Epidermal melanocyte (primary cell): Measurements from ENCODE around the gene PTPRA.
"Not testable (repeated sequence)": the region's sequence is repeated elsewhere in the genome, so short reads cannot be mapped to it uniquely, and the experiment has no call there.

ENCODE experiments used
- DNase-seq: peaks from one replicate; pipeline ENCODE4 v3.0.0; 2011; ENCODE audit warnings: low spot score; ENCODE audit not compliant: insufficient read length

The PTPRA gene

DNA sequence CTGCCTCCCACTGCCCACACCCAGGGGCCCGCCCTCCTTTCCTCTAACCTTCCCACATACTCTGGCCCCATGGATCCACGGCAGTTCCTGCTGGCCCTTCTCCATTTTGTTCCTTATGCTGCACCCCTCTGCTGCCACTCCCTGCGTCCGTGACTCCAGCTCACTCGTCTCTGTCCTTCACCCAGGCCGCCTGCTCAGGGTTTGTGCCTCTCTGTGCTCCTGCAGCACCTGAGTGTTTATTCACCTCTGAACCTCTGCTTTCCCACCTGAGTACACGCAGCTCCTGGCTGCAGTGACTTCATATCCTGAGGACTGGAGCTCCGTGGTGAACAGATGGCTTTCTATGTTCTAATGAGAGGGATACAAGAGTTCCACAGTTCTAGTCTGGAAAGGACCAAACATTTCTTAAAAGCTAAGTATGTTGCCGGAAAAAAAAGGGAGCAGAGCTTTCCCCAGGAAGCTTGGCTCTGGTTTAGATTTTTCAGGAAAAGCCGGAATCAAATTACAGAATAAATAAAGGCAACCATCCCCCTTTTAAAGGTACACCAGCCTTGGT is 168.7 kb downstream of the PTPRA start:
- DNase-seq, result no peak

GRCh38 chr20:3042625-3043024 is 169.3 kb downstream of the PTPRA start:
- DNase-seq, result no peak

DNA sequence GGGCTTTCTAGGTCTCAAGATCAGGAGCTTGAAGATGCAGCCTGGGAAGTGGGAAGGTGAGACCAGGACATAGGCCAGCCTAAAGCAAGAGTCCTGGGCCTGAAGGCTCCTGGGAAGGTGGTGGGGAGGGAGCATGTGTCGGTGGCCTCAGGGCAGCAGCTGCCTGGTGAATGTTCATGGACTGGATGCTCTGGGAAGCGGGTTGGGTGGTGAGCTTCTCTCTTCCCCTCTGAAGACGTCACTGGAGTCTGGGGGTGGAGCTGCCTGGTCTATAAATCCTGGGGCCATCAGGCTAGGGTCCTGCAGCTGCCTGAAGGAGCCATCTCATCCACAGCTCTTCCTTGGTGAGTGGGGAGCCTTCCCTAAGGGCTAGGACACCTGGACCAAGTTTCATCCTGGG is 170.0 kb downstream of the PTPRA start, which contains the start of gene GNRH2:
Gene GNRH2, plus strand, starts transcription at position 301 of the 400 bp plus-strand sequence. CDS start 793 bp downstream, outside the sequence.
- DNase-seq, result no peak

DNA sequence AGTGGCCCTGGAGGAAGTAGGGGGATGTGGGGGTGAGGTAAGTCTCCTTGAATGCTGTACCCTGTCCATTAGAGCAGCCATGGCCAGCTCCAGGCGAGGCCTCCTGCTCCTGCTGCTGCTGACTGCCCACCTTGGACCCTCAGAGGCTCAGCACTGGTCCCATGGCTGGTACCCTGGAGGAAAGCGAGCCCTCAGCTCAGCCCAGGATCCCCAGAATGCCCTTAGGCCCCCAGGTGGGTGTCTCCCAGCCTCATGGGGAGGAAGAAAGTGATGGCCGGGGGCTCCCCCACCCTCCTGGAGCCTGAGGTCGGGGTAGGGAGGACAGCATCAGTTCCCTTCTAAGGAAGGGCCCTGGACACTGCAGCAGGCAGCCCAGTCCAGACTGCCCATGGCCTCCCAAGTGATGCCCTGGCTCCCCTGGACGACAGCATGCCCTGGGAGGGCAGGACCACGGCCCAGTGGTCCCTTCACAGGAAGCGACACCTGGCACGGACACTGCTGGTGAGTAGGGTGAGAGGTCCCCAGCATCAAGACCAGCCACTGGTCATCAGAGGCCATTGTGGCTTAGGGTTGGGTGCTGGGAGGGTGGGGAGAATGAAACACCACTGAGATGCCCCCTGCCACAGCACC is 171.2 kb downstream of the PTPRA start:
- DNase-seq, result no peak

DNA sequence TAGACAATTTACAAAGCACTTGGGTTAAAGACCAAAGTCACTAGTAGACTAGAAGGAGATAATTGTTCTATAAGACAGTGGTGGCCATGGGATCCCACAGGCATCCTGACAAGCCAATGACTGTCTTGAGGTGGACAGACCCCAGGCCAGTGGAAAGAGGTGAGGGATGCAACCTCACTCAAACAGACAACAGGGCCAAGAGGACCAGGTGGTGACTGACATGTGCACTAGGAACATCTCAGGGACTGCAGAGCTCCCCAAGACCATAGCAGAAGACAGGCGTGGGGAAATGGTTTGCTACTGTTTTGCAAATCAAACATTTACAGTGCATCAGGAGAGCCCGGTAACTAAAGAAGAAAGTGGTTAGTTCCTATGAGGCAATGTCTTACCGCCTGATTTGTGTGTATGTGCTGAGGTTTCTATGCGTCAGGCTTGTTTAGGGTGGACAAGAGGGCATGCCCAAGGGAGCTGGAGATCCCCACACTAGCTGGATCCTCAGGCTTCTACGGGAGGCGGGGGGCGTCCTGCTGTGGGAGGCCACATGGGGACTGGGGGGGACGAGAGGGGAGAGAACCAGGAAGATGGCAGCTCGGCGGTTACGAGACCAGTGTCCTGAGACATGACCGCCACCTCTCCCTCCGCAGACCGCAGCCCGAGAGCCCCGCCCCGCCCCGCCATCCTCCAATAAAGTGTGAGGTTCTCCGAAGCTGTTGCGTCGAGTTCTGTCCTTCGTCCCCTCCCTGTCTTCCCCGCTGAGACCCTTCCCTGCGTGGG is 171.9 kb downstream of the PTPRA start:
- DNase-seq, result peak; percentile 61

GRCh38 chr20:3045816-3046676 is 172.8 kb downstream of the PTPRA start, which contains the start of gene MRPS26:
TSS of gene MRPS26 (plus strand) at chr20:3046052. CDS start at chr20:3046069, 17 bp downstream.
- DNase-seq, result peak; percentile 91

- no peak for DNase-seq
Observed at GRCh38 chr20:3046677-3047462, 173.6 kb downstream of the PTPRA start.

DNA sequence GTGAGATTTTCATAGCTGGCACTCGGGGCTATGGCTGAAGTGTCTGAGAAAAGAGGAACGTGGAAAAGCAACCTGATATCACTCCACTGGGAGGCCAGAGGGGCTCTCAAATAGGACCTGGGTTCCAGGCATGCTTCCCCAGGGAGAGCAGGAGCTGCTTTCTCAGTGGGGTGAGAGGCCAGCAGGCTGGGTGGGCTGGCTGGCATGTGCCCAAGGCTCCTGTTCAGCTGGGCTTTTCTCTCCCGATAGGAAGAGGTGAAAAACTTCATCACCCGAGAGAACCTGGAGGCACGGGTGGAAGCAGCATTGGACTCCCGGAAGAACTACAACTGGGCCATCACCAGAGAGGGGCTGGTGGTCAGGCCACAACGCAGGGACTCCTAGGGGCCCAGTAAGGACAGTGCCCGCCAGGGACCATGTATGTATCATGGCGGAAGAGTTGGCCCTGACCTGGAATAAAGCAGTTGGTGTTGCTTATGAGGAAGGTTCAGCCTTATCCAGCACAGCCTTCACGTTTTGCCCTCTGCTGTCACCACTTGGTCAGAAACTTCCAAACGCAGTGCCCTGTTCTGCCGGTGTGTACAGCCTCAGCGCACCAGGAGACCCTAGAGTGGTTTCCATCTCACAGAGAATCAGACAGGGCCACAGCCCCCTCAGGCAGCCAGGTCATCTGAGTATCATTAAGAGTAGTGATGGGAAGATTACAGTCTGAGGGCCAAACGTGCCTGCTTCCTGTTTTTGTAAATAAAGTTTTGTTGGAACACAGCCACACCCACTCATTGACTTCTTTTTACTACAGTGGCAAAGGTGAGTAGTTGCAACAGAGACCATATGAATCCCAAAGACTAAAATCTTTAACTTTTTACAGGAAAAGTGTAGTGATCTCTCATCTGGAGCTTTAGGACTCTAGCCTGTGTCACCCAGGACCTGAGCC is 174.5 kb downstream of the PTPRA start:
- no peak for DNase-seq

GRCh38 chr20:3051385-3052019 is 178.2 kb downstream of the PTPRA start:
- no peak for DNase-seq

- DNase-seq, result no peak
Observed at GRCh38 chr20:3059489-3059888, 186.2 kb downstream of the PTPRA start.

DNA sequence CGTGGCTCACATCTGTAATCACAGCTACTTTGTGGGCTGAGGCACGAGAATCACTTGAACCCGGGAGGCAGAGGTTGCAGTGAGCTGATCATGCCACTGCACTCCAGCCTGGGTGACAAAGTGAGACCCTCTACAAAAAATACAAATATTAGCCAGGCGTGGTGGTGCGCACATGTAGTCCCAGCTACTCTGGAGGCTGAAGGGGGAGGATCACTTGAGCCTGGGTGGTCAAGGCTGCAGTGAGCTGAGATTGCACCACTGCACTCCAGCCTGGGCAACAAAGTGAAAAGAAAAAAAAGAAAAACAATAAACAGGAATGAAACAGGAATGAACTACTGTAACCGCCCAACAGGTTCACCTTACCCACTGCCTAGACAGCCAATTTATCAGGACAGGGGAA is 190.8 kb downstream of the PTPRA start:
- DNase-seq, result not testable (repeated sequence)

DNA sequence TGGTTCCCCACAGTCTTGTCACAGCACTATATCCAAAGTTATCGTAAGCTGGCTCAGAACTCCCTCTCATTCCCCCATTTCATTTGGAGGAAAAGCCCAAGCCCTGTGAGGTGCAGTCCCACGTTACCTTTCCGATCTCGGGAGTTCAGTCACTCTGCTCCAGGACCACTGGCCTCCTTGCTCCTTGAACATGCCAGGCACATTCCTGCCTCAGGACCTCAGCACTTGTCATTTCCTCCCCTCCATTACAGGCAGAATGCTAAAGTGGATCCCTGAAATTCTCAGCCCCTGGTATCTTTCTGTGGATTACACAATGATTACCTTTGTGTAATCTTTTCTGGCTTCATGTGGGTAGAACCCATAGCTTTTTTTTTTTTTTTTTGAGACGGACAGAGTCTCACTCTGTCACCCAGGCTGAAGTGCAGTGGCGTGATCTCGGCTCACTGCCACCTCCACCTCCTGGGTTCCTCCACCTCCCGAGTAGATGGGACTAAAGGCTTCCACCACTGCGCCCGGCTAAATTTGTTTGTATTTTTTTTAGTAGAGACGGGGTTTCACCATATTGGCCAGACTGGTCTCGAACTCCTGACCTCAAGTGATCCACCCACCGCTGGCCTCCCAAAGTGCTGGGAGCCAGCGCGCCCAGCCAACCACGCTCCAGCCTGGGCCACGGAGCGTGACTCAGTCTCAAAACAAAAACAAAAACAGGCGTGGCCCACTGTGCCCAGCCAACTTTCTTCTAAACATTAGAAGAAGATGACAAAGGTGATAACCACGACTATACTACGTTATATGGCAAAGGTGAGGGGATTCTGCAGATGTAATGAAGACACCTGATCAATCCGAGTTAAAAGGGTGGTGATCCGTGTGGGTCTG is 194.1 kb downstream of the PTPRA start:
- no peak for DNase-seq

GRCh38 chr20:3068075-3068474 is 194.8 kb downstream of the PTPRA start:
- no peak for DNase-seq

GRCh38 chr20:3068986-3069900 is 196.0 kb downstream of the PTPRA start:
- DNase-seq, result no peak

GRCh38 chr20:3070725-3071124 is 197.4 kb downstream of the PTPRA start:
- DNase-seq, result no peak

DNA sequence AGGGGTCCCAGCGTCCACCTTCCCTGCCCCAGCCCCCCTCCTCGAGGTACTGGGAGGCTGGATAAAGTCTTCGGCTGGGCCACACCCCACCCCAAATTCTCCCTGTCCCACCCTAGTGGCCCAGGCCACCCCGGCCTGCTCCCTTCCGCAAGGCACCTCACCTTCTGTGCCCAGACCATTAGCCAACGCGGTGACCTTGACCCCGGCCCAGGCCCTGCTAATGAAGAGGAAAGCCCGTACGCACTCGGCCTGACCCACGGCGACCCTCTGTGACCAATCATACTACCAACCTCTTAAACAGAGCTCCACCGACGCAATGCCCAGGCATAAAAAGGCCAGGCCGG is 198.0 kb downstream of the PTPRA start:
- no peak for DNase-seq
